IMR-90 (cell line): Measurements from ENCODE around the gene MBTPS2. TPM values are rescaled to one million over a fixed set of nuclear protein-coding genes. Genes with fewer than 3 reads are reported as not detected.

Source experiments
- ATAC-seq: fragments of 200-7000 bp; cut with Tn5 transposase; 2 replicates; pipeline ENCODE4 v1.9.1; 2020; ENCODE audit warnings: low read depth, mild to moderate bottlenecking, moderate library complexity
- BruUV-seq: library from RNA; stranded (reverse); fragments of 400-500 nt; replicated peaks from 2 replicates; lab custom pipeline; 2021; lab: Mats Ljungman, UMichigan
- CTCF ChIA-PET: fragments of 300-600 bp; formaldehyde crosslinking; extraction: SDS; loops from one replicate; lab custom pipeline; 2021; ENCODE audit warnings: antibody characterized with exemption; lab: Yijun Ruan, JAX
- POLR2A ChIA-PET: fragments of 300-600 bp; sonication (Branson Sonifier 250); formaldehyde crosslinking; loops from one replicate; lab custom pipeline; 2022; ENCODE audit warnings: antibody characterized with exemption; ENCODE audit not compliant: unreplicated experiment; lab: Charles Lee
- DNase-seq: peaks from one replicate; pipeline ENCODE4 v3.0.0; 2013
- H2AFZ ChIP-seq: replicated peaks from 2 replicates; pipeline ENCODE3; 2013; ENCODE audit warnings: low read length, mild to moderate bottlenecking; ENCODE audit not compliant: poor library complexity
- H2AK5ac ChIP-seq: 2 replicates; pipeline ENCODE4 v1.6.1; 2013; ENCODE audit warnings: low read depth, low read length, inconsistent platforms
- H2AK9ac ChIP-seq: replicated peaks from 2 replicates; pipeline ENCODE3; 2013; ENCODE audit warnings: mild to moderate bottlenecking, low read depth, low read length, moderate library complexity; ENCODE audit not compliant: poor library complexity
- H2BK120ac ChIP-seq: 2 replicates; pipeline ENCODE4 v1.6.1; 2013; ENCODE audit warnings: low read depth, low read length, inconsistent platforms
- H2BK15ac ChIP-seq: 3 replicates; pipeline ENCODE4 v1.6.1; 2013; ENCODE audit warnings: low read depth, low read length, inconsistent platforms
- H2BK20ac ChIP-seq: 2 replicates; pipeline ENCODE4 v1.6.1; 2013; ENCODE audit warnings: low read depth, mild to moderate bottlenecking, inconsistent platforms, low read length, moderate library complexity
- H2BK5ac ChIP-seq: 2 replicates; pipeline ENCODE4 v1.6.1; 2013; ENCODE audit warnings: mild to moderate bottlenecking, low read depth, low read length, inconsistent platforms; ENCODE audit not compliant: poor library complexity, severe bottlenecking
- H3K14ac ChIP-seq: replicated peaks from 2 replicates; pipeline ENCODE4 v1.6.1; 2013; ENCODE audit warnings: low read depth, low read length, inconsistent platforms
- H3K18ac ChIP-seq: 2 replicates; pipeline ENCODE4 v1.6.1; 2013; ENCODE audit warnings: low read depth, low read length, control low read depth
- H3K23ac ChIP-seq: 2 replicates; pipeline ENCODE4 v1.6.1; 2013; ENCODE audit warnings: low read depth, low read length, inconsistent platforms
- H3K27ac ChIP-seq: 2 replicates; pipeline ENCODE4 v1.5.1; 2013; ENCODE audit warnings: mild to moderate bottlenecking, control low read depth, low read length; ENCODE audit not compliant: insufficient read depth
- H3K27me3 ChIP-seq: 2 replicates; pipeline ENCODE4 v1.6.1; 2013; ENCODE audit warnings: low read length; ENCODE audit not compliant: control insufficient read depth, insufficient read depth
- H3K36me3 ChIP-seq: 2 replicates; pipeline ENCODE4 v1.6.1; 2013; ENCODE audit warnings: low read length, mixed read lengths; ENCODE audit not compliant: control insufficient read depth, insufficient read depth
- H3K4ac ChIP-seq: 2 replicates; pipeline ENCODE4 v1.6.1; 2013; ENCODE audit warnings: low read depth, low read length, inconsistent platforms
- H3K4me1 ChIP-seq: 2 replicates; pipeline ENCODE4 v1.6.1; 2013; ENCODE audit warnings: low read length, mixed read lengths; ENCODE audit not compliant: control insufficient read depth, insufficient read depth
- H3K4me2 ChIP-seq: 2 replicates; pipeline ENCODE4 v1.6.1; 2013; ENCODE audit warnings: low read depth, mild to moderate bottlenecking, control low read depth, low read length, moderate library complexity
- H3K4me3 ChIP-seq: 2 replicates; pipeline ENCODE4 v1.5.1; 2013; ENCODE audit warnings: low read depth, mild to moderate bottlenecking, control low read depth, low read length, moderate library complexity; ENCODE audit not compliant: insufficient read depth
- H3K56ac ChIP-seq: 2 replicates; pipeline ENCODE4 v1.6.1; 2013; ENCODE audit warnings: low read length, inconsistent platforms; ENCODE audit not compliant: insufficient read depth; ENCODE audit errors: extremely low read depth
- H3K79me1 ChIP-seq, 2 experiments: 2 replicates each; pipeline ENCODE4 v1.6.1; 2013; ENCODE audit warnings: low read length in 2 of 2, inconsistent platforms in 1 of 2, low read depth in 1 of 2
- H3K9ac ChIP-seq: 2 replicates; pipeline ENCODE4 v1.6.1; 2013; ENCODE audit warnings: low read depth, low read length, control low read depth
- H3K9me1 ChIP-seq: 2 replicates; pipeline ENCODE4 v1.6.1; 2013; ENCODE audit warnings: low read length, inconsistent platforms; ENCODE audit not compliant: insufficient read depth
- H3K9me3 ChIP-seq: 2 replicates; pipeline ENCODE4 v1.6.1; 2013; ENCODE audit warnings: low read length; ENCODE audit not compliant: control insufficient read depth, insufficient read depth
- H4K20me1 ChIP-seq: 2 replicates; pipeline ENCODE4 v1.6.1; 2013; ENCODE audit warnings: low read length, inconsistent platforms; ENCODE audit not compliant: insufficient read depth
- H4K5ac ChIP-seq: 2 replicates; pipeline ENCODE4 v1.6.1; 2013; ENCODE audit warnings: mild to moderate bottlenecking, low read depth, low read length, control low read depth
- H4K8ac ChIP-seq, 2 experiments: 2 replicates each; pipeline ENCODE4 v1.6.1; 2013; ENCODE audit warnings: low read depth in 2 of 2, low read length in 2 of 2, control low read depth in 1 of 2, inconsistent platforms in 1 of 2
- H4K91ac ChIP-seq: 2 replicates; pipeline ENCODE4 v1.6.1; 2013; ENCODE audit warnings: low read depth, low read length, inconsistent platforms; ENCODE audit not compliant: insufficient read depth
- POLR2A ChIP-seq: IDR thresholded peaks from 2 replicates; pipeline ENCODE4 v1.6.1; 2012; ENCODE audit warnings: mild to moderate bottlenecking, low read depth, low read length
- USF2 ChIP-seq: fragments of 150-350 bp; IDR thresholded peaks from 2 replicates; pipeline ENCODE4 v1.6.1; 2017; ENCODE audit warnings: mild to moderate bottlenecking, antibody characterized with exemption, low read length, low read depth
- WGBS, 2 experiments: methylation state at CpG; one replicate each; pipeline versions ENCODE4 v1.1.5 to v1.1.7; 2013; ENCODE audit warnings: missing lambda C conversion rate in 2 of 2; ENCODE audit not compliant: insufficient read length in 1 of 2; ENCODE audit errors: extremely low coverage in 2 of 2; 5-methylcytosine and 5-hydroxymethylcytosine counted together
- dilution Hi-C: fragments of 300-500 bp; cut with HindIII; formaldehyde crosslinking; loops from one replicate; pipeline ENCODE4 v1.14.3; 2018; ENCODE audit warnings: low sequenced_read_pairs; ENCODE audit not compliant: unreplicated experiment
- in situ Hi-C: fragments of 300-500 bp; cut with MboI; formaldehyde crosslinking; loops from 3 replicates; pipeline ENCODE4 v1.14.3; 2019; ENCODE audit warnings: low sequenced_read_pairs, inconsistent platforms, mixed read lengths
- intact Hi-C: fragments of 100-400 bp; cut with micrococcal nuclease; formaldehyde crosslinking; loops from 2 replicates; pipeline ENCODE4 v1.10.0; 2022
- polyA plus RNA-seq, 3 experiments: library from polyadenylated mRNA; depleted of rRNA; stranded (reverse); fragments of >200 nt; gene quantifications; 2 replicates each; pipeline ENCODE4 v1.2.3, GENCODE V29; 2012; ENCODE audit warnings: low replicate concordance in 1 of 3
- total RNA-seq: library from RNA; depleted of rRNA; stranded (reverse); fragments of >200 nt; gene quantifications from 2 replicates; pipeline ENCODE4 v1.2.3, GENCODE V29; 2012

MBTPS2 gene
- total and polyA plus RNA-seq, 2 of the 4 experiments (the other 2 are of a cell fraction): 4.7 to 12.4 TPM

DNA sequence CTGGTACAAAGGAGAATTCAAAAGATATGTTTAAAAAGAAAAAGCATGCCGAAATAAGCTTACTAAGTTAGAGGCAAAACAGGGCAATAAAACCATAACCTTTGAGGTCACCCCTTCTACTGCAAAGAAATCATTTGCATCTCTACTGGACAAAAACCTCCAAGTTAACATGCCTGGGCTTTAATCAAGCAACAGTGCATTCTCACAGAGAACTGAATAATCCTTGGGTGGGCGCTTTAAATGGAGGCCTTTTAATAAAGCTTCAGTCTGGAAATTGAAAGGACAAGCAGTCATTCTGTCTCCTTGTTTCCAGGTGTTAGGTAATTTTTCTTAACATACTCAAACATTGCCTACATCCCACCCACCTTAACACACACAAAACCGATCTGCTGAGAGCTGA lies 66.5 kb downstream of the MBTPS2 start:
- no peak overlapping the region for H2BK120ac ChIP-seq
- H3K23ac ChIP-seq: no peak overlapping the region
- no peak for TF ChIP-seq USF2
- TF ChIP-seq POLR2A: no peak
- ChIA-PET CTCF (interaction anchor here (0.5 kb wide), 1 partner anchor 12 kb away, joined by 3 read pairs; no protein-coding TSS in a partner anchor), POLR2A (no interaction called here)
- intact Hi-C loops: no loop called here
- H4K91ac ChIP-seq: no peak overlapping the region
- H3K79me1 ChIP-seq: no peaks in the 10 kb centered on the region
- no peaks in the 10 kb centered on the region for H4K20me1 ChIP-seq
- no peak overlapping the region for H4K8ac ChIP-seq
- H3K18ac ChIP-seq: no peak overlapping the region
- H3K27ac ChIP-seq: no peak overlapping the region
- no peak overlapping the region for H3K9ac ChIP-seq
- H3K4ac ChIP-seq: no peak overlapping the region
- H3K56ac ChIP-seq: no peak overlapping the region
- BruUV-seq: no TSS peak
- no peak overlapping the region for H4K5ac ChIP-seq
- H2AK9ac ChIP-seq: no peak overlapping the region
- peaks cover 4% of the 10 kb centered on the region; the same call in 1 of the 2 replicates for H3K27me3 ChIP-seq
- no CpG with 5 or more reads among the region's 3 CpGs for WGBS, 2 experiments
- H2BK15ac ChIP-seq: no peak overlapping the region
- in situ Hi-C loops: no loop called here
- dilution Hi-C loops: no loop called here
- H2AK5ac ChIP-seq: no peak overlapping the region
- no peak overlapping the region for H2AFZ ChIP-seq
- H3K14ac ChIP-seq: no peak overlapping the region
- DNase-seq (no peak), ATAC-seq (no peak)
- H3K4me2 ChIP-seq: no peak overlapping the region
- no peak overlapping the region for H2BK5ac ChIP-seq
- H3K9me3 ChIP-seq: no peaks in the 10 kb centered on the region
- no peaks in the 10 kb centered on the region for H3K9me1 ChIP-seq
- no peak overlapping the region for H2BK20ac ChIP-seq
- no peak overlapping the region for H3K4me3 ChIP-seq
- H3K4me1 ChIP-seq: no peaks in the 10 kb centered on the region
- H3K36me3 ChIP-seq: no peaks in the 10 kb centered on the region
